IMR-90 (cell line): ENCODE data around the gene FBXW5. TPM values are rescaled to one million over a fixed set of nuclear protein-coding genes. Genes with fewer than 3 reads are reported as not detected.

Source experiments
- ATAC-seq: fragments of 200-7000 bp; cut with Tn5 transposase; 2 replicates; pipeline ENCODE4 v1.9.1; 2020; ENCODE audit warnings: low read depth, mild to moderate bottlenecking, moderate library complexity
- BruUV-seq: library from RNA; stranded (reverse); fragments of 400-500 nt; replicated peaks from 2 replicates; lab custom pipeline; 2021; lab: Mats Ljungman, UMichigan
- CTCF ChIA-PET: fragments of 300-600 bp; formaldehyde crosslinking; extraction: SDS; loops from one replicate; lab custom pipeline; 2021; ENCODE audit warnings: antibody characterized with exemption; lab: Yijun Ruan, JAX
- POLR2A ChIA-PET: fragments of 300-600 bp; sonication (Branson Sonifier 250); formaldehyde crosslinking; loops from one replicate; lab custom pipeline; 2022; ENCODE audit warnings: antibody characterized with exemption; ENCODE audit not compliant: unreplicated experiment; lab: Charles Lee
- DNase-seq: peaks from one replicate; pipeline ENCODE4 v3.0.0; 2013
- H2AFZ ChIP-seq: replicated peaks from 2 replicates; pipeline ENCODE3; 2013; ENCODE audit warnings: low read length, mild to moderate bottlenecking; ENCODE audit not compliant: poor library complexity
- H2AK5ac ChIP-seq: 2 replicates; pipeline ENCODE4 v1.6.1; 2013; ENCODE audit warnings: low read depth, low read length, inconsistent platforms
- H2AK9ac ChIP-seq: replicated peaks from 2 replicates; pipeline ENCODE3; 2013; ENCODE audit warnings: mild to moderate bottlenecking, low read depth, low read length, moderate library complexity; ENCODE audit not compliant: poor library complexity
- H2BK120ac ChIP-seq: 2 replicates; pipeline ENCODE4 v1.6.1; 2013; ENCODE audit warnings: low read depth, low read length, inconsistent platforms
- H2BK15ac ChIP-seq: 3 replicates; pipeline ENCODE4 v1.6.1; 2013; ENCODE audit warnings: low read depth, low read length, inconsistent platforms
- H2BK20ac ChIP-seq: 2 replicates; pipeline ENCODE4 v1.6.1; 2013; ENCODE audit warnings: low read depth, mild to moderate bottlenecking, inconsistent platforms, low read length, moderate library complexity
- H2BK5ac ChIP-seq: 2 replicates; pipeline ENCODE4 v1.6.1; 2013; ENCODE audit warnings: mild to moderate bottlenecking, low read depth, low read length, inconsistent platforms; ENCODE audit not compliant: poor library complexity, severe bottlenecking
- H3K14ac ChIP-seq: replicated peaks from 2 replicates; pipeline ENCODE4 v1.6.1; 2013; ENCODE audit warnings: low read depth, low read length, inconsistent platforms
- H3K18ac ChIP-seq: 2 replicates; pipeline ENCODE4 v1.6.1; 2013; ENCODE audit warnings: low read depth, low read length, control low read depth
- H3K23ac ChIP-seq: 2 replicates; pipeline ENCODE4 v1.6.1; 2013; ENCODE audit warnings: low read depth, low read length, inconsistent platforms
- H3K27ac ChIP-seq: 2 replicates; pipeline ENCODE4 v1.5.1; 2013; ENCODE audit warnings: mild to moderate bottlenecking, control low read depth, low read length; ENCODE audit not compliant: insufficient read depth
- H3K27me3 ChIP-seq: 2 replicates; pipeline ENCODE4 v1.6.1; 2013; ENCODE audit warnings: low read length; ENCODE audit not compliant: control insufficient read depth, insufficient read depth
- H3K36me3 ChIP-seq: 2 replicates; pipeline ENCODE4 v1.6.1; 2013; ENCODE audit warnings: low read length, mixed read lengths; ENCODE audit not compliant: control insufficient read depth, insufficient read depth
- H3K4ac ChIP-seq: 2 replicates; pipeline ENCODE4 v1.6.1; 2013; ENCODE audit warnings: low read depth, low read length, inconsistent platforms
- H3K4me1 ChIP-seq: 2 replicates; pipeline ENCODE4 v1.6.1; 2013; ENCODE audit warnings: low read length, mixed read lengths; ENCODE audit not compliant: control insufficient read depth, insufficient read depth
- H3K4me2 ChIP-seq: 2 replicates; pipeline ENCODE4 v1.6.1; 2013; ENCODE audit warnings: low read depth, mild to moderate bottlenecking, control low read depth, low read length, moderate library complexity
- H3K4me3 ChIP-seq: 2 replicates; pipeline ENCODE4 v1.5.1; 2013; ENCODE audit warnings: low read depth, mild to moderate bottlenecking, control low read depth, low read length, moderate library complexity; ENCODE audit not compliant: insufficient read depth
- H3K56ac ChIP-seq: 2 replicates; pipeline ENCODE4 v1.6.1; 2013; ENCODE audit warnings: low read length, inconsistent platforms; ENCODE audit not compliant: insufficient read depth; ENCODE audit errors: extremely low read depth
- H3K79me1 ChIP-seq, 2 experiments: 2 replicates each; pipeline ENCODE4 v1.6.1; 2013; ENCODE audit warnings: low read length in 2 of 2, inconsistent platforms in 1 of 2, low read depth in 1 of 2
- H3K9ac ChIP-seq: 2 replicates; pipeline ENCODE4 v1.6.1; 2013; ENCODE audit warnings: low read depth, low read length, control low read depth
- H3K9me1 ChIP-seq: 2 replicates; pipeline ENCODE4 v1.6.1; 2013; ENCODE audit warnings: low read length, inconsistent platforms; ENCODE audit not compliant: insufficient read depth
- H3K9me3 ChIP-seq: 2 replicates; pipeline ENCODE4 v1.6.1; 2013; ENCODE audit warnings: low read length; ENCODE audit not compliant: control insufficient read depth, insufficient read depth
- H4K20me1 ChIP-seq: 2 replicates; pipeline ENCODE4 v1.6.1; 2013; ENCODE audit warnings: low read length, inconsistent platforms; ENCODE audit not compliant: insufficient read depth
- H4K5ac ChIP-seq: 2 replicates; pipeline ENCODE4 v1.6.1; 2013; ENCODE audit warnings: mild to moderate bottlenecking, low read depth, low read length, control low read depth
- H4K8ac ChIP-seq, 2 experiments: 2 replicates each; pipeline ENCODE4 v1.6.1; 2013; ENCODE audit warnings: low read depth in 2 of 2, low read length in 2 of 2, control low read depth in 1 of 2, inconsistent platforms in 1 of 2
- H4K91ac ChIP-seq: 2 replicates; pipeline ENCODE4 v1.6.1; 2013; ENCODE audit warnings: low read depth, low read length, inconsistent platforms; ENCODE audit not compliant: insufficient read depth
- BHLHE40 ChIP-seq: fragments of 150-350 bp; IDR thresholded peaks from 2 replicates; pipeline ENCODE4 v1.6.1; 2016; ENCODE audit warnings: mild to moderate bottlenecking, low read depth, low read length
- CTCF ChIP-seq: conservative IDR thresholded peaks from 2 replicates; pipeline ENCODE4 v1.5.1; 2012; ENCODE audit warnings: mild to moderate bottlenecking, low read depth, low read length, improper control_type of control experiment
- MAFK ChIP-seq: IDR thresholded peaks from 2 replicates; pipeline ENCODE4 v1.6.1; 2012; ENCODE audit warnings: low read depth, low read length, improper control_type of control experiment
- RAD21 ChIP-seq: IDR thresholded peaks from 2 replicates; pipeline ENCODE4 v1.6.1; 2012; ENCODE audit warnings: low read length, improper control_type of control experiment
- RCOR1 ChIP-seq: IDR thresholded peaks from 2 replicates; pipeline ENCODE4 v1.6.1; 2012; ENCODE audit warnings: mild to moderate bottlenecking, low read length, improper control_type of control experiment; ENCODE audit not compliant: insufficient replicate concordance
- WGBS, 2 experiments: methylation state at CpG; one replicate each; pipeline versions ENCODE4 v1.1.5 to v1.1.7; 2013; ENCODE audit warnings: missing lambda C conversion rate in 2 of 2; ENCODE audit not compliant: insufficient read length in 1 of 2; ENCODE audit errors: extremely low coverage in 2 of 2; 5-methylcytosine and 5-hydroxymethylcytosine counted together
- dilution Hi-C: fragments of 300-500 bp; cut with HindIII; formaldehyde crosslinking; loops from one replicate; pipeline ENCODE4 v1.14.3; 2018; ENCODE audit warnings: low sequenced_read_pairs; ENCODE audit not compliant: unreplicated experiment
- in situ Hi-C: fragments of 300-500 bp; cut with MboI; formaldehyde crosslinking; loops from 3 replicates; pipeline ENCODE4 v1.14.3; 2019; ENCODE audit warnings: low sequenced_read_pairs, inconsistent platforms, mixed read lengths
- intact Hi-C: fragments of 100-400 bp; cut with micrococcal nuclease; formaldehyde crosslinking; loops from 2 replicates; pipeline ENCODE4 v1.10.0; 2022
- polyA plus RNA-seq, 3 experiments: library from polyadenylated mRNA; depleted of rRNA; stranded (reverse); fragments of >200 nt; gene quantifications; 2 replicates each; pipeline ENCODE4 v1.2.3, GENCODE V29; 2012; ENCODE audit warnings: low replicate concordance in 1 of 3
- total RNA-seq: library from RNA; depleted of rRNA; stranded (reverse); fragments of >200 nt; gene quantifications from 2 replicates; pipeline ENCODE4 v1.2.3, GENCODE V29; 2012

The FBXW5 gene
- total and polyA plus RNA-seq, 2 of the 4 experiments (the other 2 are of a cell fraction) = 65.1 to 80.2 TPM

GRCh38 chr9:136931611-136932130 is 12.9 kb downstream of the FBXW5 start:
- ATAC-seq (no peak), DNase-seq (no peak)
- Histone ChIP-seq H2AFZ (no peak overlapping the region), H3K56ac (no peak overlapping the region), H4K8ac (no peak overlapping the region), H3K27me3 (no peaks in the 10 kb centered on the region), H2BK20ac (no peak overlapping the region), H2BK120ac (no peak overlapping the region), H3K4ac (no peak overlapping the region), H4K20me1 (no peaks in the 10 kb centered on the region), H3K4me1 (no peaks in the 10 kb centered on the region), H3K4me3 (no peak overlapping the region), H3K9ac (no peak overlapping the region), H2BK5ac (no peak overlapping the region), H3K14ac (no peak overlapping the region), H2AK5ac (no peak overlapping the region), H3K36me3 (no peaks in the 10 kb centered on the region), H3K79me1 (peaks cover 7 to 12% of the 10 kb centered on the region in 2 experiments; a peak in 2 of 4 replicates), H3K4me2 (no peak overlapping the region), H4K5ac (no peak overlapping the region), H4K91ac (no peak overlapping the region), H2AK9ac (no peak overlapping the region), H3K9me1 (no peaks in the 10 kb centered on the region; the same call in 1 of the 2 replicates), H3K27ac (no peak overlapping the region), H3K9me3 (no peaks in the 10 kb centered on the region), H2BK15ac (no peak overlapping the region), H3K18ac (no peak overlapping the region), H3K23ac (no peak overlapping the region)
- dilution Hi-C loops = no loop called here
- BruUV-seq = no TSS peak
- intact Hi-C loops = no loop called here
- ChIA-PET CTCF (interaction anchor here (0.8 kb wide), 1 partner anchor 12 kb away, joined by 3 read pairs; no protein-coding TSS in a partner anchor), POLR2A (no interaction called here)
- no CpG with 5 or more reads among the region's 2 CpGs for WGBS, 2 experiments
- TF ChIP-seq MAFK = no peak
- TF ChIP-seq RAD21 = no peak
- TF ChIP-seq RCOR1 = no peak
- TF ChIP-seq CTCF = no peak
- TF ChIP-seq BHLHE40 = no peak
- in situ Hi-C loops = no loop called here
